Measurements from ENCODE around the gene CD248.
A peak's percentile ranks its signal among the peaks of the same experiment; 100 is the strongest.

CD248 gene

GRCh38 chr11:66340596-66341501 lies 24.0 kb upstream of the CD248 start:
- Histone ChIP-seq H3K9me3 (ENCODE audit: severe bottlenecking) (no peaks in the 10 kb centered on the region), H3K4me1 (ENCODE audit: insufficient read depth, poor library complexity, severe bottlenecking) (peaks cover 52% of the 10 kb centered on the region), H3K36me3 (ENCODE audit: low read depth) (peaks cover 28% of the 10 kb centered on the region), H3K27me3 (ENCODE audit: insufficient read depth, poor library complexity, severe bottlenecking) (no peaks in the 10 kb centered on the region), H3K4me3 (ENCODE audit: severe bottlenecking) (no peak overlapping the region), H3K27ac (ENCODE audit: poor library complexity, severe bottlenecking) (no peak overlapping the region)
- ATAC-seq (ENCODE audit: low read depth): no peak
- DNase-seq (ENCODE audit: low spot score): peak; percentile 48
- TF ChIP-seq CTCF (IDR thresholded peaks at IDR 0.05; ENCODE audit: poor library complexity, severe bottlenecking): no peak

- no peak for TF ChIP-seq CTCF (IDR thresholded peaks at IDR 0.05; ENCODE audit: poor library complexity, severe bottlenecking)
- Histone ChIP-seq H3K36me3 (ENCODE audit: low read depth) (peaks cover 34% of the 10 kb centered on the region), H3K4me3 (ENCODE audit: severe bottlenecking) (no peak overlapping the region), H3K27me3 (ENCODE audit: insufficient read depth, poor library complexity, severe bottlenecking) (no peaks in the 10 kb centered on the region), H3K4me1 (ENCODE audit: insufficient read depth, poor library complexity, severe bottlenecking) (peaks cover 50% of the 10 kb centered on the region), H3K9me3 (ENCODE audit: severe bottlenecking) (no peaks in the 10 kb centered on the region), H3K27ac (ENCODE audit: poor library complexity, severe bottlenecking) (peak overlapping the region; percentile 95)
- ATAC-seq (ENCODE audit: low read depth): no peak
- peak; percentile 38 for DNase-seq (ENCODE audit: low spot score)
These were observed 23.0 kb upstream of the CD248 start for GRCh38 chr11:66339686-66340483.

GRCh38 chr11:66339162-66339675 lies 22.4 kb upstream of the CD248 start:
- H3K9me3 ChIP-seq (ENCODE audit: severe bottlenecking): no peaks in the 10 kb centered on the region
- H3K27ac ChIP-seq (ENCODE audit: poor library complexity, severe bottlenecking): peak overlapping the region; percentile 95
- ATAC-seq (ENCODE audit: low read depth) (peak; percentile 66), DNase-seq (ENCODE audit: low spot score) (peak; percentile 90)
- H3K36me3 ChIP-seq (ENCODE audit: low read depth): peaks cover 41% of the 10 kb centered on the region
- no peak overlapping the region for H3K4me3 ChIP-seq (ENCODE audit: severe bottlenecking)
- peaks cover 52% of the 10 kb centered on the region for H3K4me1 ChIP-seq (ENCODE audit: insufficient read depth, poor library complexity, severe bottlenecking)
- TF ChIP-seq CTCF (IDR thresholded peaks at IDR 0.05; ENCODE audit: poor library complexity, severe bottlenecking): no peak
- no peaks in the 10 kb centered on the region for H3K27me3 ChIP-seq (ENCODE audit: insufficient read depth, poor library complexity, severe bottlenecking)

GRCh38 chr11:66338276-66339161 lies 21.7 kb upstream of the CD248 start:
- no peak for TF ChIP-seq CTCF (IDR thresholded peaks at IDR 0.05; ENCODE audit: poor library complexity, severe bottlenecking)
- Histone ChIP-seq H3K27ac (ENCODE audit: poor library complexity, severe bottlenecking) (peak overlapping the region; percentile 95), H3K27me3 (ENCODE audit: insufficient read depth, poor library complexity, severe bottlenecking) (no peaks in the 10 kb centered on the region), H3K4me1 (ENCODE audit: insufficient read depth, poor library complexity, severe bottlenecking) (peaks cover 46% of the 10 kb centered on the region), H3K9me3 (ENCODE audit: severe bottlenecking) (no peaks in the 10 kb centered on the region), H3K4me3 (ENCODE audit: severe bottlenecking) (no peak overlapping the region), H3K36me3 (ENCODE audit: low read depth) (peaks cover 46% of the 10 kb centered on the region)
- DNase-seq (ENCODE audit: low spot score) (no peak), ATAC-seq (ENCODE audit: low read depth) (no peak)
